OCI-LY1 (cell line): ENCODE measurements around the gene ZNF200.

Experiments
- CTCF ChIP-seq: fragments of 200-600 bp; sonication (generic), shearing (Covaris generic); IDR thresholded peaks from 2 replicates; pipeline ENCODE4 v1.5.1; 2017; ENCODE audit warnings: mild to moderate bottlenecking, antibody characterized with exemption, low read length, moderate library complexity, mixed read lengths
- EZH2 ChIP-seq: fragments of 200-600 bp; sonication (generic), shearing (Covaris generic); IDR thresholded peaks from 2 replicates; pipeline ENCODE4 v1.8.0; 2017; ENCODE audit warnings: borderline replicate concordance, mixed run types, mild to moderate bottlenecking, antibody characterized with exemption, low read length, moderate library complexity, mixed read lengths

GRCh38 chr16:3212006-3212405, 23.0 kb downstream of the ZNF200 start:
- TF ChIP-seq CTCF, result no peak
- no peak for TF ChIP-seq EZH2
